GM12878 (cell line): ENCODE data around the gene GABARAPL2. TPM values are rescaled to one million over a fixed set of nuclear protein-coding genes. Genes with fewer than 3 reads are reported as not detected.

Source experiments
- ATF2 ChIP-seq: IDR thresholded peaks from 2 replicates; pipeline ENCODE4 v1.6.1; 2012; ENCODE audit warnings: low read length, inconsistent platforms
- E2F8 ChIP-seq: fragments of 450-650 bp; IDR thresholded peaks from 2 replicates; pipeline ENCODE4 v1.6.1; 2018; ENCODE audit warnings: mild to moderate bottlenecking, low read depth, moderate library complexity; ENCODE audit not compliant: partially characterized antibody
- ETV6 ChIP-seq, 2 experiments: fragments of 450-650 bp in 1 of 2; IDR thresholded peaks in 1 of 2; conservative IDR thresholded peaks in 1 of 2; 2 replicates each; pipeline ENCODE4 v1.6.1; 2014; ENCODE audit warnings: antibody characterized with exemption in 1 of 2, borderline replicate concordance in 1 of 2, low read depth in 1 of 2, mild to moderate bottlenecking in 1 of 2, moderate library complexity in 1 of 2
- IKZF1 ChIP-seq: fragments of 450-650 bp; conservative IDR thresholded peaks from 2 replicates; pipeline ENCODE4 v1.6.1; 2017; ENCODE audit warnings: antibody characterized with exemption, mild to moderate bottlenecking
- NFXL1 ChIP-seq: fragments of 450-650 bp; IDR thresholded peaks from 2 replicates; pipeline ENCODE4 v1.6.1; 2017; ENCODE audit warnings: antibody characterized with exemption, mild to moderate bottlenecking, borderline replicate concordance
- NFYB ChIP-seq: IDR thresholded peaks from 2 replicates; pipeline ENCODE4 v1.6.1; 2011; ENCODE audit warnings: low read depth, mild to moderate bottlenecking, low read length, improper control_type of control experiment, moderate library complexity; ENCODE audit not compliant: insufficient read depth
- PML ChIP-seq: IDR thresholded peaks from 2 replicates; pipeline ENCODE4 v1.6.1; 2012; ENCODE audit warnings: low read length, inconsistent platforms
- RB1 ChIP-seq: fragments of 450-650 bp; formaldehyde crosslinking; IDR thresholded peaks from 2 replicates; pipeline ENCODE4 v1.6.1; 2017; ENCODE audit warnings: mild to moderate bottlenecking, borderline replicate concordance
- SIN3A ChIP-seq: IDR thresholded peaks from 2 replicates; pipeline ENCODE4 v1.6.1; 2012; ENCODE audit warnings: low read depth, low read length, improper control_type of control experiment
- SUPT20H ChIP-seq: IDR thresholded peaks from 2 replicates; pipeline ENCODE4 v1.6.1; 2011; ENCODE audit warnings: low read depth, mild to moderate bottlenecking, low read length, moderate library complexity, borderline replicate concordance; ENCODE audit not compliant: control insufficient read depth
- USF1 ChIP-seq: IDR thresholded peaks from 2 replicates; pipeline ENCODE4 v1.6.1; 2011; ENCODE audit warnings: borderline replicate concordance, low read depth, mild to moderate bottlenecking, moderate library complexity, mixed read lengths, low read length; ENCODE audit not compliant: insufficient read depth; ENCODE audit errors: extremely low read length
- YY1 ChIP-seq: IDR thresholded peaks from 2 replicates; pipeline ENCODE4 v1.6.1; 2011; ENCODE audit warnings: low read depth, mild to moderate bottlenecking, low read length
- ZNF207 ChIP-seq: fragments of 450-650 bp; IDR thresholded peaks from 2 replicates; pipeline ENCODE4 v1.6.1; 2014; ENCODE audit warnings: antibody characterized with exemption, mild to moderate bottlenecking, borderline replicate concordance
- ZNF24 ChIP-seq: fragments of 450-650 bp; IDR thresholded peaks from 2 replicates; pipeline ENCODE4 v1.6.1; 2017; ENCODE audit warnings: antibody characterized with exemption, mild to moderate bottlenecking
- polyA plus RNA-seq, 11 experiments: library from polyadenylated mRNA; depleted of rRNA in 4 of 11; unstranded in 6 of 11; stranded (reverse) in 5 of 11; fragments of >200 nt; fragmentation: Nextera tagmentation in 4 of 11; fragmentation: Illumina TruSeq in 1 of 11; extraction: Ambion mirVana in 4 of 11; extraction: Trizol in 1 of 11; gene quantifications; 1 replicate in 1 of 11; 2 replicates in 10 of 11; pipeline versions ENCODE4 v1.2.1 to v1.2.3, GENCODE V29; 2011 to 2016; ENCODE audit warnings: inconsistent platforms in 2 of 11, missing spikeins in 2 of 11, low read depth in 1 of 11
- total RNA-seq, 4 experiments: library from RNA; depleted of rRNA in 3 of 4; stranded (reverse); fragments of >200 nt in 3 of 4; fragmentation: Illumina TruSeq in 1 of 4; extraction: Trizol in 1 of 4; gene quantifications; 2 replicates each; pipeline versions ENCODE4 v1.2.1 to v1.2.3, GENCODE V29; 2013 to 2021
- TF ChIP-seq, protein P1 (sequence below): fragments of 450-650 bp; formaldehyde crosslinking; IDR thresholded peaks from 2 replicates; pipeline ENCODE4 v1.4.0; 2022; ENCODE audit warnings: mild to moderate bottlenecking, moderate library complexity
- TF ChIP-seq, protein P2 (sequence below): fragments of 450-650 bp; IDR thresholded peaks from 2 replicates; pipeline ENCODE4 v1.6.1; 2016; ENCODE audit warnings: mild to moderate bottlenecking

GABARAPL2 gene
- total and polyA plus RNA-seq, 10 of the 15 experiments (the other 5 are each of a cell fraction or from before 2014, with no cell fraction given): 61.9 to 359 (median 128) TPM

DNA sequence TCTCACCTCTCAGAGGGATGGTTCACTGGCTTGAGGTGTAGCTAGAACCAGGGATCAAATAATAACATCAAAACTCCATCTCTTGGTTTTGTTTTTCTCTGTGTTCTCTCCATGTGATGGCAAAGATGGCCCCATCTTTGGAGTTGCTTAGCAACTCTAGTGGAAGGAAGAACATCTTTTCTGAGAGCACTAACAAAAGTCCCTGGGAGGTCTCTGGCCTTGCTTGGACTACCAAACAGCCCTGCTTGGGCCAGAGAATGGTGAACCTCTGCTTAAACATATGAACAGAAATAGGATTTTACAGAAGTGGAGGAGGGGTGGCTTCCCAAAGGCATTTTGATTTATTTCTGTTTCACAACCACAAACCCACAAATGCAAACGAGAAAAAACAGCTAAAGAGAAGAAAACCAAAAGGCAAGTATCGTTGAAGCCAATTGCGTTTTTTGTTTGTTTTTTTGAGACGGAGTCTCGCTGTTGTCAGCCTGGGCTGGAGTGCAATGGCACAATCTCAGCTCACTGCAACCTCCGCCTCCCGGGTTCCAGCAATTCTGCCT lies 13.2 kb downstream of the GABARAPL2 start (continued):
- TF ChIP-seq, protein P1, sequence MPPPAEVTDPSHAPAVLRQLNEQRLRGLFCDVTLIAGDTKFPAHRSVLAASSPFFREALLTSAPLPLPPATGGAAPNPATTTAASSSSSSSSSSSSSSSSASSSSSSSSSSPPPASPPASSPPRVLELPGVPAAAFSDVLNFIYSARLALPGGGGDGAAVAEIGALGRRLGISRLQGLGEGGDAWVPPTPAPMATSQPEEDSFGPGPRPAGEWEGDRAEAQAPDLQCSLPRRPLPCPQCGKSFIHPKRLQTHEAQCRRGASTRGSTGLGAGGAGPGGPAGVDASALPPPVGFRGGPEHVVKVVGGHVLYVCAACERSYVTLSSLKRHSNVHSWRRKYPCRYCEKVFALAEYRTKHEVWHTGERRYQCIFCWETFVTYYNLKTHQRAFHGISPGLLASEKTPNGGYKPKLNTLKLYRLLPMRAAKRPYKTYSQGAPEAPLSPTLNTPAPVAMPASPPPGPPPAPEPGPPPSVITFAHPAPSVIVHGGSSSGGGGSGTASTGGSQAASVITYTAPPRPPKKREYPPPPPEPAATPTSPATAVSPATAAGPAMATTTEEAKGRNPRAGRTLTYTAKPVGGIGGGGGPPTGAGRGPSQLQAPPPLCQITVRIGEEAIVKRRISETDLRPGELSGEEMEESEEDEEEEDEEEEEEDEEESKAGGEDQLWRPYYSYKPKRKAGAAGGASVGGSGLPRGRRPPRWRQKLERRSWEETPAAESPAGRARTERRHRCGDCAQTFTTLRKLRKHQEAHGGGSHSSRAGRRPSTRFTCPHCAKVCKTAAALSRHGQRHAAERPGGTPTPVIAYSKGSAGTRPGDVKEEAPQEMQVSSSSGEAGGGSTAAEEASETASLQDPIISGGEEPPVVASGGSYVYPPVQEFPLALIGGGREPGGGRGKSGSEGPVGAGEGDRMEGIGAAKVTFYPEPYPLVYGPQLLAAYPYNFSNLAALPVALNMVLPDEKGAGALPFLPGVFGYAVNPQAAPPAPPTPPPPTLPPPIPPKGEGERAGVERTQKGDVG (CRISPR knock-in tag): no peak
- TF ChIP-seq NFXL1 (no peak), YY1 (peak; percentile 27; the same call in 1 of the 2 replicates), USF1 (no peak), ZNF24 (no peak), RB1 (no peak), NFYB (no peak), IKZF1 (no peak), ETV6 (conservative IDR thresholded peaks at IDR 0.05 in 1 of 2, IDR thresholded peaks at IDR 0.05 in 1 of 2; ENCODE audit: borderline replicate concordance in 1 of 2, low read depth in 1 of 2) (no peak), ZNF207 (no peak), SIN3A (no peak), PML (peak; percentile 50), E2F8 (no peak), ATF2 (peak; percentile 30; the same call in 1 of the 2 replicates), SUPT20H (no peak)
- TF ChIP-seq, protein P2, sequence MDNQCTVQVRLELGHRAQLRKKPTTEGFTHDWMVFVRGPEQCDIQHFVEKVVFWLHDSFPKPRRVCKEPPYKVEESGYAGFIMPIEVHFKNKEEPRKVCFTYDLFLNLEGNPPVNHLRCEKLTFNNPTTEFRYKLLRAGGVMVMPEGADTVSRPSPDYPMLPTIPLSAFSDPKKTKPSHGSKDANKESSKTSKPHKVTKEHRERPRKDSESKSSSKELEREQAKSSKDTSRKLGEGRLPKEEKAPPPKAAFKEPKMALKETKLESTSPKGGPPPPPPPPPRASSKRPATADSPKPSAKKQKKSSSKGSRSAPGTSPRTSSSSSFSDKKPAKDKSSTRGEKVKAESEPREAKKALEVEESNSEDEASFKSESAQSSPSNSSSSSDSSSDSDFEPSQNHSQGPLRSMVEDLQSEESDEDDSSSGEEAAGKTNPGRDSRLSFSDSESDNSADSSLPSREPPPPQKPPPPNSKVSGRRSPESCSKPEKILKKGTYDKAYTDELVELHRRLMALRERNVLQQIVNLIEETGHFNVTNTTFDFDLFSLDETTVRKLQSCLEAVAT: 0 out of 2 replicates have a peak, but pooled peaks have one; percentile 21
